AG09309 (cell line): ENCODE measurements around the gene HLCS.

Source experiments
- DNase-seq: peaks from one replicate; pipeline ENCODE4 v3.0.0-alpha.2; 2010; ENCODE audit warnings: low read depth
- H3K4me3 ChIP-seq: 2 replicates; pipeline ENCODE4 v1.5.1; 2011; ENCODE audit warnings: mild to moderate bottlenecking, low read depth, low read length, moderate library complexity; ENCODE audit not compliant: control insufficient read depth
- CTCF ChIP-seq: IDR thresholded peaks from 2 replicates; pipeline ENCODE4 v1.5.1; 2011; ENCODE audit warnings: mild to moderate bottlenecking, low read depth, low read length, inconsistent platforms; ENCODE audit not compliant: insufficient read depth, control insufficient read depth; ENCODE audit errors: missing control alignments

The HLCS gene

DNA sequence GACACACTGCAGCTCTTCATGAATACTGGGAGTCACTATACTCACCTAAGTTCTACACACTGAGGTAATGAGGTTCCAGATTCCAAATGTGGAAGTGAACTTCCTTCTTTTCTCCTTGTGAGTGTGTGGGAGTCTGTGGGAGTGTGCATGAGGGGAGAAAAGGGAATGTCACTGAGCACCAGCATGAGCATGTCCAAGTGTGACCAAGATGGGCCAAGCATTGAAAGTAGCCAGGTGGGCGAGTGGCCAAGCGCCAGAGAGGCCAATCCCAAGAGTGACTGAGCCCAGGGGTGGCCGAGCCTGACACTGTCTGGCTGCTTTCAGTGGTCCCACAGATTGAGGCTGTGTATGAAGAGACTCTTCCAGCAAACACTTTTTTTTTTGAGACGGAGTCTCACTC, 132.3 kb downstream of the HLCS start:
- TF ChIP-seq CTCF: no peak
- H3K4me3 ChIP-seq: no peak overlapping the region
- no peak for DNase-seq

DNA sequence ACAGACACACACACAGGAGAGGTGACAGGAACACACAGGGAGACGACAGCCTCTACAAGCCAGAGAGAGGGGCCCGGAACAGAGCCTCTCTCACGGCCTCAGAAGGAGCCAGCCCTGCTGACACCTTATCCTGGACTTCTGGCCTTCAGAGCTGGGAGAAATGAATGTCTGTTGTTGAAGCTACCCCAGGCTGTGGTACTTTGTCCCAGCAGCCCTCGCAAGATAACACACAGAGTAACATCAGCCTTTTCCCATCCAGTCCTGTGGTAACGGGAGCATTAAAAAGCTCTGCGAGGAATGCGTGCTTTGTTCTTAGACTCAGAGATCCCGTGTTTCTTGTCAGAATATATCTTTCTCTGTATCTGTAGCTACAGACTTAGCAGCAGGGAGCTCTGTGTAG, 136.4 kb downstream of the HLCS start:
- DNase-seq: no peak
- no peak for TF ChIP-seq CTCF
- no peak overlapping the region for H3K4me3 ChIP-seq

- DNase-seq: no peak
- no peak overlapping the region for H3K4me3 ChIP-seq
Measured at GRCh38 chr21:36828891-36829515, 137.5 kb downstream of the HLCS start.

GRCh38 chr21:36828208-36828607, 138.3 kb downstream of the HLCS start:
- no peak for DNase-seq
- no peak overlapping the region for H3K4me3 ChIP-seq
- no peak for TF ChIP-seq CTCF

More at GRCh38 chr21:36828891-36829515, 137.5 kb downstream of the HLCS start:
- TF ChIP-seq CTCF: no peak

- no peak for DNase-seq
- TF ChIP-seq CTCF: no peak
Measured at GRCh38 chr21:36825658-36826057, 140.8 kb downstream of the HLCS start.

DNA sequence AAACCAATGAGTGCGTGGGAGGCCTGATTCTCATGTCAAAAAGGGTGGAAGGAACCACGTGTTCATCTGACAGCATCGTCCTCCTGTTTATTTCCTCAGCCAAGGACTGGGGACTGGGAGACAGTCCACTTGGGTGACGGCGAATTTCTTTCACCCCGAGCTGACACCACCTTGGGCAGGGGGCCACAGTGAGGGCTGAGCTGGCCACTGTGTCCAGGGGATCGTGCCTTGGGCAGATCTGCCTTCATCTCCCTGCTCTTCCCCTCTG, 145.5 kb downstream of the HLCS start:
- H3K4me3 ChIP-seq: no peak overlapping the region
- DNase-seq: no peak
- no peak for TF ChIP-seq CTCF

More at GRCh38 chr21:36825658-36826057, 140.8 kb downstream of the HLCS start:
- no peak overlapping the region for H3K4me3 ChIP-seq
